H1 (cell line): ENCODE results near the gene UFSP1. TPM values are rescaled to one million over a fixed set of nuclear protein-coding genes. Genes with fewer than 3 reads are reported as not detected.
A peak's percentile ranks its signal among the peaks of the same experiment; 100 is the strongest.

ENCODE experiments used
- CTCF ChIA-PET: fragments of 300-600 bp; sonication (Branson Sonifier 250); formaldehyde crosslinking; loops from one replicate; lab custom pipeline; 2021; ENCODE audit not compliant: partially characterized antibody; lab: Charles Lee
- POLR2A ChIA-PET: fragments of 300-600 bp; sonication (Branson Sonifier 250); formaldehyde crosslinking; loops from one replicate; lab custom pipeline; 2021; ENCODE audit warnings: inconsistent platforms; ENCODE audit not compliant: partially characterized antibody; lab: Charles Lee
- DNase-seq, 2 experiments: peaks; one replicate each; pipeline versions ENCODE4 v3.0.0 to v3.0.0-alpha.2; 2010 to 2022; ENCODE audit warnings: low spot score in 2 of 2, low read depth in 1 of 2, mixed read lengths in 1 of 2
- FAIRE-seq: peaks from 2 replicates; lab custom pipeline; 2011; peaks lifted over from hg19 to GRCh38; lab: Jason Lieb, UNC
- H2AFZ ChIP-seq: 2 replicates; pipeline ENCODE4 v1.8.1; 2012; ENCODE audit warnings: low read length, inconsistent platforms
- H2AK5ac ChIP-seq: 2 replicates; pipeline ENCODE4 v1.6.1; 2013; ENCODE audit warnings: low read depth, low read length
- H2BK120ac ChIP-seq: replicated peaks from 2 replicates; pipeline ENCODE3; 2013; ENCODE audit warnings: low read depth, low read length, inconsistent platforms
- H2BK12ac ChIP-seq: 2 replicates; pipeline ENCODE4 v1.6.1; 2013; ENCODE audit warnings: low read depth, low read length
- H2BK15ac ChIP-seq: 2 replicates; pipeline ENCODE4 v1.6.1; 2013; ENCODE audit warnings: low read length
- H2BK20ac ChIP-seq: 2 replicates; pipeline ENCODE4 v1.6.1; 2013; ENCODE audit warnings: low read length
- H2BK5ac ChIP-seq: 2 replicates; pipeline ENCODE4 v1.6.1; 2013; ENCODE audit warnings: low read depth, low read length
- H3K14ac ChIP-seq: 2 replicates; pipeline ENCODE4 v1.6.1; 2013; ENCODE audit warnings: inconsistent platforms; ENCODE audit not compliant: insufficient read length
- H3K18ac ChIP-seq: 2 replicates; pipeline ENCODE4 v1.6.1; 2013; ENCODE audit warnings: low read length; ENCODE audit errors: extremely low read depth
- H3K23ac ChIP-seq: 2 replicates; pipeline ENCODE4 v1.6.1; 2013; ENCODE audit warnings: inconsistent platforms; ENCODE audit not compliant: insufficient read length
- H3K23me2 ChIP-seq: 2 replicates; pipeline ENCODE4 v1.6.1; 2013; ENCODE audit warnings: low read depth, low read length
- H3K27ac ChIP-seq: 2 replicates; pipeline ENCODE4 v1.6.1; 2011; ENCODE audit warnings: low read depth, low read length, inconsistent platforms
- H3K27me3 ChIP-seq, 4 experiments: replicated peaks in 1 of 4; 1 replicate in 1 of 4; 2 replicates in 3 of 4; pipeline versions ENCODE4 v1.6.1 to v1.8.1; 2011 to 2013; ENCODE audit warnings: low read length in 3 of 4, mild to moderate bottlenecking in 3 of 4, inconsistent platforms in 2 of 4, mixed read lengths in 2 of 4, moderate library complexity in 1 of 4; ENCODE audit not compliant: control insufficient read depth in 3 of 4, insufficient read depth in 3 of 4; ENCODE audit errors: extremely low read depth in 1 of 4
- H3K36me3 ChIP-seq, 4 experiments: 2 replicates each; pipeline versions ENCODE4 v1.6.1 to v1.8.1; 2011 to 2013; ENCODE audit warnings: mild to moderate bottlenecking in 4 of 4, low read length in 3 of 4, moderate library complexity in 2 of 4, control low read depth in 1 of 4, inconsistent platforms in 1 of 4; ENCODE audit not compliant: insufficient read depth in 4 of 4, control insufficient read depth in 2 of 4
- H3K4ac ChIP-seq: replicated peaks from 2 replicates; pipeline ENCODE3; 2013; ENCODE audit warnings: low read length, low read depth, mixed read lengths, inconsistent platforms; ENCODE audit not compliant: insufficient read length
- H3K4me1 ChIP-seq, 4 experiments: replicated peaks in 1 of 4; 1 replicate in 1 of 4; 2 replicates in 3 of 4; pipeline versions ENCODE4 v1.6.1 to v1.8.1; 2011 to 2013; ENCODE audit warnings: low read length in 3 of 4, inconsistent platforms in 2 of 4, mixed read lengths in 1 of 4; ENCODE audit not compliant: insufficient read depth in 4 of 4, control insufficient read depth in 3 of 4
- H3K4me2 ChIP-seq, 2 experiments: 2 replicates each; pipeline versions ENCODE4 v1.6.1 to v1.8.1; 2011 to 2013; ENCODE audit warnings: low read depth in 2 of 2, low read length in 2 of 2, control low read depth in 1 of 2, inconsistent platforms in 1 of 2, mild to moderate bottlenecking in 1 of 2; ENCODE audit not compliant: insufficient read depth in 1 of 2
- H3K4me3 ChIP-seq, 4 experiments: fragments of 200-600, 300-600 bp in 1 of 4; sonication (generic), shearing (Covaris generic), sonication (Bioruptor Twin) in 1 of 4; 2 replicates each; pipeline versions ENCODE4 v1.5.1 to v1.8.1; 2011 to 2016; ENCODE audit warnings: low read length in 4 of 4, low read depth in 3 of 4, control low read depth in 2 of 4, inconsistent platforms in 2 of 4, mild to moderate bottlenecking in 2 of 4, mixed read lengths in 1 of 4, moderate library complexity in 1 of 4; ENCODE audit not compliant: insufficient read depth in 2 of 4; ENCODE audit errors: extremely low read depth in 1 of 4
- H3K56ac ChIP-seq: replicated peaks from 2 replicates; pipeline ENCODE3; 2013; ENCODE audit warnings: low read depth, mild to moderate bottlenecking, mixed read lengths, low read length, inconsistent platforms; ENCODE audit not compliant: insufficient read length
- H3K79me1 ChIP-seq: 2 replicates; pipeline ENCODE4 v1.6.1; 2013; ENCODE audit warnings: low read depth, low read length, control low read depth
- H3K79me2 ChIP-seq, 2 experiments: 2 replicates each; pipeline versions ENCODE4 v1.6.1 to v1.8.1; 2012 to 2013; ENCODE audit warnings: low read length in 2 of 2, mild to moderate bottlenecking in 2 of 2, inconsistent platforms in 1 of 2; ENCODE audit not compliant: insufficient read depth in 2 of 2, control insufficient read depth in 1 of 2
- H3K9ac ChIP-seq, 4 experiments: replicated peaks in 1 of 4; 1 replicate in 1 of 4; 2 replicates in 3 of 4; pipeline versions ENCODE4 v1.6.1 to v1.8.1; 2011 to 2013; ENCODE audit warnings: low read depth in 3 of 4, low read length in 3 of 4, control low read depth in 2 of 4, mild to moderate bottlenecking in 2 of 4, moderate library complexity in 2 of 4, inconsistent platforms in 1 of 4; ENCODE audit errors: extremely low read depth in 1 of 4
- H3K9me3 ChIP-seq, 2 experiments: 2 replicates each; pipeline versions ENCODE4 v1.6.1 to v1.8.1; 2012 to 2013; ENCODE audit warnings: mild to moderate bottlenecking in 2 of 2, moderate library complexity in 2 of 2, control low read depth in 1 of 2, inconsistent platforms in 1 of 2, low read depth in 1 of 2, low read length in 1 of 2, mixed read lengths in 1 of 2; ENCODE audit not compliant: insufficient read depth in 2 of 2
- H4K20me1 ChIP-seq, 2 experiments: replicated peaks in 1 of 2; 2 replicates each; pipeline versions ENCODE3 to v1.8.1; 2011 to 2013; ENCODE audit warnings: inconsistent platforms in 2 of 2, low read length in 2 of 2, mild to moderate bottlenecking in 1 of 2; ENCODE audit not compliant: insufficient read depth in 2 of 2, control insufficient read depth in 1 of 2
- H4K5ac ChIP-seq: 2 replicates; pipeline ENCODE4 v1.6.1; 2013; ENCODE audit warnings: low read length, low read depth, mixed read lengths, inconsistent platforms; ENCODE audit not compliant: insufficient read length
- H4K8ac ChIP-seq: 2 replicates; pipeline ENCODE4 v1.8.0; 2013; ENCODE audit warnings: mild to moderate bottlenecking, moderate library complexity, low read length, inconsistent platforms; ENCODE audit not compliant: insufficient read depth; ENCODE audit errors: extremely low read depth
- H4K91ac ChIP-seq: replicated peaks from 2 replicates; pipeline ENCODE3; 2013; ENCODE audit warnings: low read length, mixed read lengths, inconsistent platforms; ENCODE audit not compliant: insufficient read length
- E2F6 ChIP-seq: IDR thresholded peaks from 2 replicates; pipeline ENCODE4 v1.6.1; 2012; ENCODE audit warnings: inconsistent platforms
- EP300 ChIP-seq, 2 experiments: IDR thresholded peaks; 1 replicate in 1 of 2; 2 replicates in 1 of 2; pipeline ENCODE4 v1.6.1; 2011 to 2012; ENCODE audit warnings: low read depth in 2 of 2, low read length in 2 of 2, mild to moderate bottlenecking in 2 of 2, borderline replicate concordance in 1 of 2, inconsistent platforms in 1 of 2, moderate library complexity in 1 of 2
- RNF2 ChIP-seq: fragments of 200-900, 300-1000 bp; sonication (generic); IDR thresholded peaks from 2 replicates; pipeline ENCODE4 v1.7.1; 2016; ENCODE audit warnings: borderline replicate concordance, low read depth, mild to moderate bottlenecking, antibody characterized with exemption, low read length; ENCODE audit not compliant: poor library complexity, severe bottlenecking; ENCODE audit errors: missing control alignments
- TEAD4 ChIP-seq: IDR thresholded peaks from 2 replicates; pipeline ENCODE4 v1.6.1; 2012; ENCODE audit warnings: low read depth, low read length, inconsistent platforms, mixed read lengths
- WGBS, 2 experiments: shearing (Covaris generic) in 1 of 2; methylation state at CpG; one replicate each; pipeline versions ENCODE4 v1.1.6 to v1.1.7; 2013 to 2015; ENCODE audit warnings: low lambda C conversion rate in 2 of 2, mixed read lengths in 2 of 2, inconsistent platforms in 1 of 2, low coverage in 1 of 2, missing lambda C conversion rate in 1 of 2; ENCODE audit not compliant: insufficient replicate concordance in 2 of 2, insufficient coverage in 1 of 2, insufficient read length in 1 of 2; ENCODE audit errors: extremely low coverage in 1 of 2, missing lambda C conversion rate in 1 of 2; 5-methylcytosine and 5-hydroxymethylcytosine counted together
- polyA plus RNA-seq, 7 experiments: library from polyadenylated mRNA; depleted of rRNA in 3 of 7; stranded (reverse) in 5 of 7; unstranded in 2 of 7; fragments of >200 nt in 5 of 7; fragments of 200-250 nt in 2 of 7; gene quantifications; 1 replicate in 5 of 7; 2 replicates in 1 of 7; 4 replicates in 1 of 7; pipeline versions ENCODE4 v1.2.1 to v1.2.3, GENCODE V29; 2011 to 2013; ENCODE audit warnings: missing spikeins in 2 of 7, mixed read lengths in 2 of 7
- total RNA-seq: library from RNA; stranded (reverse); fragmentation: NEBNext Ultra II Directional; extraction: Animal tissue kit (Norgen Biotek cat#: 25700); gene quantifications from 2 replicates; pipeline ENCODE4 v1.2.1, GENCODE V29; 2021

The UFSP1 gene
- total and polyA plus RNA-seq, 2 of the 8 experiments (the other 6 are each of a cell fraction or from before 2014, with no cell fraction given): 1.6 to 4.3 TPM

DNA sequence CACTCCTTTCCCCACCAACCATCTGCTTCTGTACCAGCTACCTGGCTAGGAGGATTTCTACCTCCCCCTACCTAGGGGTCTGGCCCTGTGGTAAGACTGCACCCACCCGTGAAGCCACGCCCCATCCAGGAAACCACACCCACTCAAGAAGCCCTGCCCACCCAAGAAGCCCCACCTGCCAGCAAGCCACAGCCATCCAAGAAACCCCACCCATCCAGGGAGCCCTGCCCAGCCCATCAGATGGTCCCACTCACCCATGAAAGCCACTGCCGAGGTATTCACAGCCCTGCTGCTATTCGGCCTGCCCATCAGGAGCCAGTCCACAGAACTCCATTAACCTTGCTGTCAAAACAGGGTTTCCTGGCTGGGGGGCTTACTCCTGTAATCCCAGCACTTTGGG lies 44.2 kb upstream of the UFSP1 start:
- Histone ChIP-seq H2BK120ac (no peak overlapping the region), H3K9ac (no peak overlapping the region), H3K18ac (no peak overlapping the region; the same call in 1 of the 2 replicates), H3K56ac (no peak overlapping the region), H3K4me2 (no peak overlapping the region), H3K23ac (no peak overlapping the region), H4K91ac (no peak overlapping the region), H3K79me2 (no peaks in the 10 kb centered on the region), H4K8ac (no peak overlapping the region), H3K79me1 (no peaks in the 10 kb centered on the region), H2AFZ (no peak overlapping the region), H4K5ac (no peak overlapping the region), H3K14ac (no peak overlapping the region), H3K4me1 (peaks cover 6 to 9% (median 8%) of the 10 kb centered on the region in 4 experiments), H2BK20ac (no peak overlapping the region), H3K27me3 (no peaks in the 10 kb centered on the region), H2AK5ac (no peak overlapping the region), H3K9me3 (peaks cover 6 to 15% of the 10 kb centered on the region in 2 experiments), H2BK15ac (no peak overlapping the region), H3K36me3 (no peaks in the 10 kb centered on the region), H3K4ac (no peak overlapping the region), H2BK5ac (no peak overlapping the region), H4K20me1 (no peaks in the 10 kb centered on the region), H2BK12ac (no peak overlapping the region), H3K23me2 (no peaks in the 10 kb centered on the region), H3K27ac (no peak overlapping the region), H3K4me3 (no peak overlapping the region)
- no peak for TF ChIP-seq E2F6
- no peak for TF ChIP-seq EP300 (IDR thresholded peaks at IDR 0.05; ENCODE audit: borderline replicate concordance in 1 of 2, low read depth in 2 of 2, low read length in 2 of 2)
- no peak for TF ChIP-seq TEAD4
- no peak for TF ChIP-seq RNF2
- 78% methylated on average over 4 of the region's 4 CpGs; no CpG with 5 or more reads in 1 of the 2 experiments for WGBS, 2 experiments
- DNase-seq (peak in 1 of 2 experiments; percentile 62), FAIRE-seq (no peak)
- CTCF ChIA-PET: no interaction called here
- POLR2A ChIA-PET: interaction anchor here (0.9 kb wide), 1 partner anchor 267 kb away, joined by 3 read pairs; no protein-coding TSS in a partner anchor
